Fibroblast of pulmonary artery (primary cell): ENCODE data around the gene CST9.
A peak's percentile ranks its signal among the peaks of the same experiment; 100 is the strongest.

Experiments used
- DNase-seq: peaks from one replicate; pipeline ENCODE4 v3.0.0-alpha.2; 2010; ENCODE audit warnings: low read depth
- H3K4me3 ChIP-seq: replicated peaks from 2 replicates; pipeline ENCODE4 v1.5.1; 2011; ENCODE audit warnings: low read depth, mild to moderate bottlenecking, control low read depth, low read length, moderate library complexity
- TF ChIP-seq, protein P1 (sequence below): IDR thresholded peaks from 2 replicates; pipeline ENCODE4 v1.5.1; 2011; ENCODE audit warnings: mild to moderate bottlenecking, control low read depth, low read length, inconsistent platforms; ENCODE audit errors: missing control alignments

CST9 gene

DNA sequence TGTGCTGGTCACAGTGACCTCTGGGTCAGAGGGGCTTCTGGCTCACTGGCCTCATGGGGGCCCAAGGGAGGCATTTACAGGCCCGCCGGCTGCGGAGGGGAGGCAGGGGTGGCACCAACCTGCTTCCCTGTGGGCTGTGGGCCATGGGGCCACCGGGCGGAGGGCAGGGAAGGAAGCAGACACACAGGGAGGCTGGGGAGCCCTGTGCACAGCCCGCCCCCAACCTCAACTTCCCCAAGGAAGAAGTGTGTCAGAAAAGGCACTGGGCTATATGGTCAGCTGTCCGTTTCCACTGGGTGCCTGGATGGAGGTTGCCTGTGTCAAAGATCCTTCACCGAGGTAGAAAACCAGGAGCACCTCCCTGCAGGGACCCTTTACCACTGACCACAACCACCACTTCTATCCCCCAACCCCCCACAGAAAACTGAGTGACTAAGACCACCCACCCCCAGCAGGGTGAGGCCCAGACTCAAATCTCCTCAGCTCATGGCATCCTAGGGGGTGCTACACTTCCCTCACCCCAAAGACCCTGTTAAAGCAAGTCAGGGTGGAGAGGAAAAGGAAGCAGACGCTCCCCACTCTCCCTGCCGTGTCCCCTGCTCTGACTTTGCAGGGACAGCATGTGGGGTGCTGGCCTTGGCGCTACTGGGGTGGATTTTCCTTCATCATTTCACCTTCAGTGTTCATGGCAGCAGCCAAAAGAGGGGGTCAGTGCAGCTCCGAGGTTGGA is 26.4 kb upstream of the CST9 start:
- H3K4me3 ChIP-seq, result no peak overlapping the region
- no peak for DNase-seq
- TF ChIP-seq, protein P1, sequence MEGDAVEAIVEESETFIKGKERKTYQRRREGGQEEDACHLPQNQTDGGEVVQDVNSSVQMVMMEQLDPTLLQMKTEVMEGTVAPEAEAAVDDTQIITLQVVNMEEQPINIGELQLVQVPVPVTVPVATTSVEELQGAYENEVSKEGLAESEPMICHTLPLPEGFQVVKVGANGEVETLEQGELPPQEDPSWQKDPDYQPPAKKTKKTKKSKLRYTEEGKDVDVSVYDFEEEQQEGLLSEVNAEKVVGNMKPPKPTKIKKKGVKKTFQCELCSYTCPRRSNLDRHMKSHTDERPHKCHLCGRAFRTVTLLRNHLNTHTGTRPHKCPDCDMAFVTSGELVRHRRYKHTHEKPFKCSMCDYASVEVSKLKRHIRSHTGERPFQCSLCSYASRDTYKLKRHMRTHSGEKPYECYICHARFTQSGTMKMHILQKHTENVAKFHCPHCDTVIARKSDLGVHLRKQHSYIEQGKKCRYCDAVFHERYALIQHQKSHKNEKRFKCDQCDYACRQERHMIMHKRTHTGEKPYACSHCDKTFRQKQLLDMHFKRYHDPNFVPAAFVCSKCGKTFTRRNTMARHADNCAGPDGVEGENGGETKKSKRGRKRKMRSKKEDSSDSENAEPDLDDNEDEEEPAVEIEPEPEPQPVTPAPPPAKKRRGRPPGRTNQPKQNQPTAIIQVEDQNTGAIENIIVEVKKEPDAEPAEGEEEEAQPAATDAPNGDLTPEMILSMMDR, result no peak

GRCh38 chr20:23631226-23631822 is 25.6 kb upstream of the CST9 start:
- DNase-seq, result no peak
- H3K4me3 ChIP-seq, result no peak overlapping the region
- TF ChIP-seq, protein P1, result no peak

DNA sequence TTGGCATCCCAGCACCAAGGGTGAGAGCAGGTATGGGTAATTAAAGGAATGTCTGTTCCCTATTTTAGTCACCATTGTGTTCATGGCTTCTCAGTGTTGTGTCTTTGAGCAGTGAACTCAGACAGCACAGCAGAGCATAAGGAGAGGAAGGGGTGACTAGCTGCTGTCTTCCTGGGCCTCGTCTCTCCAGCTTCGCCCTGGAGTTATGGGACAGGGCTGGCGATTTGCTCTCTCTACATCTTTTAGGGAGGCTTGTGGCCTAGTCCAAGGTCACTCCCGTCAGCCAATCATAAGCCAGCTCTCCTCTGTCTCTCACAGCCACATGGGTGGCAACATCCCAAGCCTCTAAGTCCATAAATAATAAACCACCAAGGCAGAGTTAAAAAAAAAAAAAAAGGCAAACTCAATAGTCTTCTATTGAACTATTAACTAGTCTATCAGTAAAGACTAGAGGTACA is 24.7 kb upstream of the CST9 start:
- TF ChIP-seq, protein P1, result no peak
- DNase-seq, result no peak
- H3K4me3 ChIP-seq, result no peak overlapping the region

DNA sequence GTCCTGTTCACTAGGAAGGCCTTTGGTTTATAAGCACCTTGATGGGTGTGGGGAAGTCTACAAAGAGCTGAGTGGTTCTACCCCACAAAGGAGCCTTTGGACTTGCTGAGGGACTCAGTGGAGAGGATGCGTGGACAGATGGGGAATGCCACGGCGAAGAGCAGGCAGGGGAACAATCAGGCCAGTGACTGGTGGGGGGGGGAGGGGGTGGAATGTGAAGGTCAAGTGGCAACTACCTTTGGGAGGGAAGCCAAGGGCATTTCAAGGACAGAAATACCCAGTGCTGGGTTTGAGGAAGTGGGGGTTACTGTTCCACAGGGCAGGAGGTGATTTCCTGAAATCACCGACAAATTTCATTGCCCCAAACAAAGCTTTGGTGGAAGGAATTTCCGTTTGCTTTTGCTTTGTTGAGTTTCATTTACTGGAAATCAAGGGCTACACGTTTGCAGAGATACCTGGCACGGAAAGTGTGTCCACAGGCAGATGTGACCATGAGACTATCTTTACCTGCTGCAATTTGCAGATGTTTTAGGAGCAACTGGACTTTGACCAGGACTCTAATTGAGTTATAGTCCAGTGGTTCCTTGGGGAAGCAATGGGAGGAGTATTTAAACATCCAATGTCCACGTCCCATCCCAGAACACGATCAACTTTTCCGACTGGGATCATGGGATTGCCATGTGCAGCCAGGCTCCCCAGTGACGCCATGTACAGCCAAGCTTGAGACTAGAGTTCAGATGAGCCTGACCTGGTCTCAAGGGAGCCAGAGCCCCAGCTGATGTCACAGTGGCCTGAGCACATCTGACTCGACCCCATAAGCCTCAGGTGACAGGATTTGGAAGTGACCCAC is 24.1 kb upstream of the CST9 start:
- no peak for DNase-seq
- TF ChIP-seq, protein P1, result no peak

DNA sequence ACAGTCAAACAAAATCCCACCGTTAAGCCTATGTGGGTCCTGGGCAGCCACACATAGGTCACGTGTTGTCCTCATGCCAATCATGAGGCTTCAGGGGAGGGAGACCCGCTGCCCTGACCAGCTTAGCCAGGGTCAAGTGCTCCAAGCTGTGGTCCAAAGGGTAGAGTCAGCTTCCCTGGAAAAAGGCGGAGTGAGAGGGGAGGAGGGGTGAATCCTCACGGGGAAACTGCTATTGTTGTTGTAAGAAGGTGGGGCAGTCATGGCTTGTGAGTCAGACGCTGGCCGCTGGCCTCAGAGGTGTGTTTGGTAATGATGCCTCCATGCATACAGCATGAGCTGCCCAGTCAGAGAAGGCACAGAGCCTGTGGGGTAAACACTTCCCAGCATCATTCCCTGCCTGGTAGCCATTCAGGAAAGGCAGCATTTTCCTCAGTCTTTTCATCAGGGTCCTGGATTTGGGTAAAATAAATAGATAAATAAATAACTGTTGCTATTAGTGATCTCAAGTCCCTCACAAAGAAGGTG is 23.4 kb upstream of the CST9 start:
- TF ChIP-seq, protein P1, result no peak
- DNase-seq, result peak; percentile 92

More for the DNA sequence above, 24.1 kb upstream of the CST9 start:
- no peak overlapping the region for H3K4me3 ChIP-seq

GRCh38 chr20:23628402-23629016 is 22.8 kb upstream of the CST9 start:
- TF ChIP-seq, protein P1, result no peak
- no peak overlapping the region for H3K4me3 ChIP-seq
- DNase-seq, result no peak

More for the DNA sequence above, 23.4 kb upstream of the CST9 start:
- H3K4me3 ChIP-seq, result no peak overlapping the region
